Measurements from ENCODE around the gene TCP1.
"Not testable (repeated sequence)": the region's sequence is repeated elsewhere in the genome, so short reads cannot be mapped to it uniquely, and the experiment has no call there.

Gene TCP1

GRCh38 chr6:159769470-159769869 is 19.9 kb downstream of the TCP1 start:
- DNase-seq = no peak

DNA sequence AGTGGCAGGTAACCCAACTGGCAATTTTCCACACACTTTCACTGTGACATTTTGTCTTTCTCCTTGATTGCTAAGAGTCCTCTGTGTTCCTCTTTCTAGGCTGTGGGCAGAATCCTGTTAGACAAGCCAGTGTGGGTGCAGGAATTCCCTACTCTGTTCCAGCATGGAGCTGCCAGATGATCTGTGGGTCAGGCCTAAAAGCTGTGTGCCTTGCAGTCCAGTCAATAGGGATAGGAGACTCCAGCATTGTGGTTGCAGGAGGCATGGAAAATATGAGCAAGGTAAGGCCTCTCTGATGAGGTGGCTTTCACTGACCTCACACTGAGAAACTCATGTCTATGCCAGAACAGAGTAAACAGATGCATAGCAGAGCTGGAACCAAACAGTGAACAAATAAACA is 22.5 kb downstream of the TCP1 start:
- DNase-seq = no peak

- no peak for DNase-seq
These were observed 26.6 kb downstream of the TCP1 start for GRCh38 chr6:159762681-159763293.

GRCh38 chr6:159761873-159762680 is 27.3 kb downstream of the TCP1 start, which contains the start of gene ACAT2:
Gene ACAT2 (plus strand): TSS chr6:159762045. CDS start chr6:159762088, 43 bp downstream.
- DNase-seq = peak; percentile 86

- DNase-seq = no peak
These were observed 28.1 kb downstream of the TCP1 start for GRCh38 chr6:159761129-159761872.

DNA sequence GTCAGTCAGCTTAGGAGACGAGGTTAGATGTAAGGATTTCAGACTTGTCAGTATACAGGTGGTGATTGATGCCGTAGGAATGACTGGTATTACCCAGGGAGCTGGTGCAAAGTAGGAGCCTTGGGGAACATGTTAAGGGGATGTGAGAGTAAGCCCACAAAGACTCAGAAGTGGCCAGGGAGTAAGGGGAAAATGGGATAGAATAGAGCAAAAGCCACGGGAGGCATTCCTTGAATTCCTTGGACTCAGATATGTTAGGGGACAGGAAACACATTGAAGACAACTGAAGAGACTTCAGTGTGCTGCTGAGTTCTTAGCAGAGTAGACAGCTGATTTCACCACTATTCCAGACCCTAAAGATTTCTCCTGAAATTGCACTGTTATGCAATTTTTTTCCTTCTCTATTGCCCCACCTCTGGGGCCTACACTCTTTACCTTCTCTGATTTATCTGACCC is 28.8 kb downstream of the TCP1 start:
- DNase-seq = no peak

- DNase-seq = no peak
These were observed 29.8 kb downstream of the TCP1 start for GRCh38 chr6:159759645-159760044.

DNA sequence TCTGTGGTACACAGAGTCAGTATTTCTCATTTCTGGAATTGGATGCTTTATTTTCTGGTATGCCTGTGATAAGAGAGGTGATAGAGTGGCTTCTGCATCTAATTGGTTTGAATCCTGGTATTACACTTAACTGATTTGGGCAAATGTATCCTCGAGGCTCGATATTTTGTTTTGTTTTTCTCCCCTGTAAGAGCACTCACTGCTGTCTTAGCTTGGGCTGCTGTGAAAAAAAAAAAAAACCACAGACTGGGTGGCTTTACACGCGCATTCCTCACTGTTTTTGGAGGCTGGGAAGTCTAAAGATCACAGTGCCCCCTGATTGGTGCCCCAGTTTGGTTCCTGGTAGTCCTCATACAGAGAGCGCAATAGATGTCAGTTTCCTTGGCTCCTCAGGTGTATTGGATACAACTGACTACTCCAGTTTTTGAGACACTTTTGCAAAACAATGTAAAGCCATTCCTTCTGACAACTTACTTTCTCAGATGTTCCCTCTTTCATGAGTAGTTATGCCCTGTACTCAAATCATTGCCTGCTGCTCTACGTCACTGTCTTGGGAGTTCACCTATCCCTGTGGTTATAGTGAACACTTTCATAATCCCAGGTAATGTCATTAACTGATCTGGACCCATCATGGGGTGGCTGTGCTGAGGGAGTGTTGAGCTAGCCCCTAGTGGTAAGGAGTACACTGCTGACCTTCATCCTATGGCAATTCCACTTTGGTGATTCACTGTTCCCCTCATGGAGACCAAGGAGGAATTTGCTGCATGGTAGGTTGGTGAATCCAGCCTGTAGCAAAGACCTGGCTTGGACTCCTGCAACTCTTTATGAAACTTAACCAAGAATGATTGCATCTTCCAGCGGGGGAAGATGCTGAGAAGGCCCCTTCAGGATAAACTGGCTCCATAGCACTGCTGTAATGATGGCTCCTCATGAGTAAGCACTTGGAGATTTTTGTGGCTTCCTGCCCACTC is 31.1 kb downstream of the TCP1 start:
- DNase-seq = no peak

GRCh38 chr6:159756508-159756907 is 32.9 kb downstream of the TCP1 start:
- DNase-seq = no peak

DNA sequence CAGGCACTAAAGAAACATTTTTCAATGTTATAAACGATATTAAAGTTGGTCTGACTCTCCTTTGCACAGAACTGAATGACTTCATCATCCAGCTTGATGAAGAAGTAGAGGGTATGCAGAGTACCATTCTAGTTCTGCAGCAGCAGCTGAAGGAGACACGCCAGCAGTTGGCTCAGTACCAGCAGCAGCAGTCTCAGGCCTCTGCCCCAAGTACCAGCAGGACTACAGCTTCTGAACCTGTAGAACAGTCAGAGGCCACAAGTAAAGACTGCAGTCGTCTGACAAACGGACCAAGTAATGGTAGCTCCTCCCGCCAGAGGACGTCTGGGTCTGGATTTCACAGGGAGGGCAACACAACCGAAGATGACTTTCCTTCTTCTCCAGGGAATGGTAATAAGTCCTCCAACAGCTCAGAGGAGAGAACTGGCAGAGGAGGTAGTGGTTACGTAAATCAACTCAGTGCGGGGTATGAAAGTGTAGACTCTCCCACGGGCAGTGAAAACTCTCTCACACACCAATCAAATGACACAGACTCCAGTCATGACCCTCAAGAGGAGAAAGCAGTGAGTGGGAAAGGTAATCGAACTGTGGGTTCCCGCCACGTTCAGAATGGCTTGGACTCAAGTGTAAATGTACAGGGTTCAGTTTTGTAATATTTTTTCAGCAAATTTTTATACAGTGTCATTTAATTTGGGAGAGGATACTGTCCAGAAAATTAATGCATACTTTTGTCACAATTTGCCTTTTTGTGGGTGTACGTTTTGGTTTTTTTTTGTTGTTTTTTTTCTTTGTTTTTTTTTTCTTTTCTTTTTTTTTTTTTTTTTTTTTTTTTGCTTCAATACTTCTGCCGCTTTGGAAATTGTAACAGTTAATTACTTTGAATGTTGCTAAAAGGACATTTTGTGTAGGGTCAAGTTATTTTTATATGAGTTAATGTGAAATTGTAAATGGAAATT is 34.2 kb downstream of the TCP1 start:
- DNase-seq = no peak

GRCh38 chr6:159754401-159754800 is 35.0 kb downstream of the TCP1 start:
- DNase-seq = no peak

DNA sequence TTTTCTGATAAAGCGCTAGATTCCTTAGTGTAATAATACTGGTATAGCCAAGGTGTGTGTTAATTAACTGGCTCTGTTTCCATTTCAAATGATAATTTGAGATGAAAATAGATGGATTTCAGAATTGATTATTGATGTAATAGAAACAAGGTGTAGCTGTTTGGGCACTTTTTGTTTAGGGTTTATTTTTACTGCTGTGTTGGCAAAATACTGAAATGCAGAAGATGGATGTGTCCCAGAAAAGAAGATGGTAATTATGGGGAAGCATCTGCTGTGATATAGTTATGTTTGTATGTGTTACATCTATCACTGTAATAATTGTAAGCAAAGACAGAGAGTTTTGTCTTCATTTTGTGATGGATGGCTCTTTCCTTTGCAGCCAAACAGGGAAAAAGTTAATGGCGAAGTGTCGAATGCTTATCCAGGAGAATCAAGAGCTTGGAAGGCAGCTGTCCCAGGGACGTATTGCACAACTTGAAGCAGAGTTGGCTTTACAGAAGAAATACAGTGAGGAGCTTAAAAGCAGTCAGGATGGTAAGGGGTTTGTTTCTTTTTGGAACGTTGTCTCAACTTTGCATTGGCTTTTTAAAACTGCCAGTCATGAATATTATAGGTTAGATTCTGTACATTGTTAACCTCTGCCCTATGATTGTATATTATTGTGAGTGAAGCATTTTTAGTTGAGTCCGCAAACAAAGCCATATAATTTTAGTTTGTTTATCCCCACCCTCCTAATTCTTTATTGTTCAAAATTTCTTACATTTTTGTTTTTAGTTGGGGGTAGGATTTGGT is 36.1 kb downstream of the TCP1 start:
- no peak for DNase-seq

GRCh38 chr6:159751448-159751847 is 38.0 kb downstream of the TCP1 start:
- no peak for DNase-seq

GRCh38 chr6:159748127-159748526 is 41.3 kb downstream of the TCP1 start:
- DNase-seq = not testable (repeated sequence)

GRCh38 chr6:159746759-159747158 is 42.6 kb downstream of the TCP1 start:
- no peak for DNase-seq

DNA sequence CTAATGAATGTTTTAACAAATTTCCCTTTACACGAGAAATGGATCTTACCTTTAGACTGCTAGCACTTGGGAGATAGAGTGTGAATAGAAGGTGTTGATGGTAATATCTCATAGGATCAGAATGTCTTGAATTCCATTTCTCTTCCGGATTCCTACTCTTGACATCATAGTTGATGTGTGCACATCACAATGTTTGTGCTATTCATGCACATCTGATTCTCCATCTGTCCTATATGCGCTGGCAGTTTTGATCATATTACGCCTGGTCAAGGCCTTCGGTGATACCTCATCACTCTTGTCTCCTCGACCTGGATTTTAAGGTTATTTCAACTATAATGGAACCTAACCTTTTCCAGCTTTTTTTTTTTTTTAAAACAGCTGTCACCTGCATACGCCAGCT is 44.3 kb downstream of the TCP1 start:
- no peak for DNase-seq

DNA sequence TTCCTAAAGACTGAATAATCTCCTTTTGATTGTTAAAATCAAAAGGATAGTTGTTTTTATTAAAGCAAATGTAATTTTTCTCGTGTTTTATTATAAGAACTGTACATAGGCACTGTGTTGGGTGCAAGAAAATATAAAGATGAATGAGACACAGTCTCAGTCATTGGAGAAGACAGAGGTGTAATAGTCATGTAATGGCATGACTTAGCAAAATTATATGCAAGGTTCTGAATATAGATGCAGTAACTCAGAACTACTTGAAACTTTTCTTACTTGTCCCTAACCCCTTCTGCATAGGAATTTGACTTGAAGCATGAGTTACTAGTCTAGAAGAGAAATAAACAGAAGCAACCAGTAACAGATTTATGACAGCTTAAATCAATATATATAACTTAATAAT is 47.2 kb downstream of the TCP1 start:
- DNase-seq = no peak

GRCh38 chr6:159739341-159739740 is 50.1 kb downstream of the TCP1 start:
- no peak for DNase-seq

- no peak for DNase-seq
These were observed 52.5 kb downstream of the TCP1 start for GRCh38 chr6:159736908-159737307.

DNA sequence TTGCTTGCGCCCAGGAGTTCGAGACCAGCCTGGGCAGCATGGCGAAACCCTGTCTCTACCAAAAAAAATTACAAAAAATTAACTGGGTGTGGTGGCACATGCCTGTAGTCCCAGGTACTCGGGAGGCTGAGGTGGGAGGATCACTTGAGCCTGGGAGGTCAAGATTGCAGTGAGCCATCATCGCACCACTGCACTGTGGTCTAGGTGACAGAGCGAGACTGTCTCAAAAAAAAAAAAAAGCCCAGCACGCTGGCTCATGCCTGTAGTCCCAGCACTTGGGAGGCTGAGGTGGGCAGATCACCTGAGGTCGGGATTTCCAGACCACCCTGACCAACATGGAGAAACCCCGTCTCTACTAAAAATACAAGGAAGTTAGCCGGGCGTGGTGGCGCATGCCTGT is 56.0 kb downstream of the TCP1 start:
- DNase-seq = not testable (repeated sequence)
